ENCODE measurements around the gene FALEC. TPM values are rescaled to one million over a fixed set of nuclear protein-coding genes. Genes with fewer than 3 reads are reported as not detected.

Gene FALEC
- total RNA-seq, 1 donor from 2014 or later, result not detected

- Histone ChIP-seq H3K4me3 (no peak overlapping the region), H3K4me1 (no peaks in the 10 kb centered on the region), H3K27me3 (no peaks in the 10 kb centered on the region), H3K27ac (no peak overlapping the region), H3K9me3 (no peaks in the 10 kb centered on the region), H3K36me3 (peaks cover 0 to 29% of the 10 kb centered on the region in 2 donors)
- no peak for DNase-seq (ENCODE audit: extremely low spot score in 2 of 2)
- TF ChIP-seq CTCF (IDR thresholded peaks at IDR 0.05) (no peak), POLR2A (IDR thresholded peaks at IDR 0.05) (no peak), POLR2AphosphoS5 (IDR thresholded peaks at IDR 0.05; ENCODE audit: insufficient read depth in 1 of 2, low read depth in 1 of 2) (no peak)
- intact Hi-C loops (cut with DNase I), result loop anchor here (5.0 kb wide), 1 partner anchor 62 kb away; no protein-coding TSS in a partner anchor
These were observed 40.7 kb upstream of the FALEC start for GRCh38 chr1:150474869-150475268.

DNA sequence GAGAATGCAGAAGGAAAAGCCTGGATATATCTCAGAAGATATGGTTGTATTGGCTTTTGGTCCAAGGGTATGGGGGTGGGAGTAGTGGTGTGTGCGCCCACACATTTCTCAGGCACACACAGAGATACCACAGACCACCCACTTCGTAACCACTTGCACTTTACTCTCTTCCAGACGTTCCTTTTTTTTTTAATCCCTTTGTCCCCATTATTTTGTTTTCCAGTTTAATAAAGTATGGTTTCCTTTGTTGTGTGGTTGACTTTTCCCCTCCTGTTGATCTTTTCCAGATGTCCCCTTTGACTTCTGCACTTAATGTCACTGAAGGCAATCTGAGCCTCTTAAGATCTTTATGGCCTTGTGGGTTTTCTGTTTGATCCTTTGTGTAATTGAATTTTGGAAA lies 38.8 kb upstream of the FALEC start:
- Histone ChIP-seq H3K27ac (no peak overlapping the region), H3K9me3 (no peaks in the 10 kb centered on the region), H3K36me3 (peaks cover 0 to 14% of the 10 kb centered on the region in 2 donors), H3K4me3 (no peak overlapping the region), H3K4me1 (no peaks in the 10 kb centered on the region), H3K27me3 (no peaks in the 10 kb centered on the region)
- no peak for DNase-seq (ENCODE audit: extremely low spot score in 2 of 2)
- intact Hi-C loops (cut with DNase I), result no loop called here
- TF ChIP-seq CTCF (IDR thresholded peaks at IDR 0.05) (no peak), POLR2A (IDR thresholded peaks at IDR 0.05) (no peak), POLR2AphosphoS5 (IDR thresholded peaks at IDR 0.05; ENCODE audit: insufficient read depth in 1 of 2, low read depth in 1 of 2) (no peak)

DNA sequence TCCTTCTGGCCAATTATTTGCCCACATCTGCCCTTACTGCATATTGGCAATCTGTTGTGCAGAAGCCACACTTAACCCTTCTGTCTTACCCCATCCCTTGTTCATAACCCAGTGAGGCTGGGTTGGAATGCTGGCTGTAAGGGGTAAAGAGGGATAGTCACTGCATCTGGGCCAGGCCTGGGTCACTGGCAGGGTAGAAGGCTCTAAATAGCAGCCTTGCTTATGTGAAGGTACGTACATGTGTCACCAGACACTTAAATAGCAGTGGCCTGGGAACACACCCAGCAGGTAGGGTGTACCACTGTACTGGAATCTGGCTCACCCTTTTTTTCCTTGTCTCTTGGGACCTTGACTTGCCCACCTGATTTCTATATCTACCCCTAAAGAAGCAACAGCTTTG lies 38.2 kb upstream of the FALEC start:
- no peak overlapping the region for H3K27ac ChIP-seq
- no peaks in the 10 kb centered on the region for H3K9me3 ChIP-seq
- H3K4me1 ChIP-seq, result no peaks in the 10 kb centered on the region
- no peak for DNase-seq (ENCODE audit: extremely low spot score in 2 of 2)
- H3K27me3 ChIP-seq, result no peaks in the 10 kb centered on the region
- no peak overlapping the region for H3K4me3 ChIP-seq
- TF ChIP-seq POLR2A (IDR thresholded peaks at IDR 0.05) (no peak), CTCF (IDR thresholded peaks at IDR 0.05) (no peak), POLR2AphosphoS5 (IDR thresholded peaks at IDR 0.05; ENCODE audit: insufficient read depth in 1 of 2, low read depth in 1 of 2) (no peak)
- intact Hi-C loops (cut with DNase I), result no loop called here
- peaks cover 0 to 9% of the 10 kb centered on the region in 2 donors for H3K36me3 ChIP-seq

GRCh38 chr1:150477733-150478132 lies 37.8 kb upstream of the FALEC start:
- H3K27me3 ChIP-seq, result no peaks in the 10 kb centered on the region

More at GRCh38 chr1:150477733-150478132, 37.8 kb upstream of the FALEC start:
- H3K27ac ChIP-seq, result no peak overlapping the region
- H3K36me3 ChIP-seq, result peaks cover 0 to 5% of the 10 kb centered on the region in 2 donors
- no peaks in the 10 kb centered on the region for H3K9me3 ChIP-seq
- no peaks in the 10 kb centered on the region for H3K4me1 ChIP-seq
- TF ChIP-seq POLR2AphosphoS5 (IDR thresholded peaks at IDR 0.05; ENCODE audit: insufficient read depth in 1 of 2, low read depth in 1 of 2) (no peak), POLR2A (IDR thresholded peaks at IDR 0.05) (no peak), CTCF (IDR thresholded peaks at IDR 0.05) (no peak)
- intact Hi-C loops (cut with DNase I), result no loop called here
- DNase-seq (ENCODE audit: extremely low spot score in 2 of 2), result no peak
- H3K4me3 ChIP-seq, result no peak overlapping the region

Measured in vagina (tissue), 2 donors.